Measurements from ENCODE around the gene SRPK1.
A peak's percentile ranks its signal among the peaks of the same experiment; 100 is the strongest.

The SRPK1 gene

DNA sequence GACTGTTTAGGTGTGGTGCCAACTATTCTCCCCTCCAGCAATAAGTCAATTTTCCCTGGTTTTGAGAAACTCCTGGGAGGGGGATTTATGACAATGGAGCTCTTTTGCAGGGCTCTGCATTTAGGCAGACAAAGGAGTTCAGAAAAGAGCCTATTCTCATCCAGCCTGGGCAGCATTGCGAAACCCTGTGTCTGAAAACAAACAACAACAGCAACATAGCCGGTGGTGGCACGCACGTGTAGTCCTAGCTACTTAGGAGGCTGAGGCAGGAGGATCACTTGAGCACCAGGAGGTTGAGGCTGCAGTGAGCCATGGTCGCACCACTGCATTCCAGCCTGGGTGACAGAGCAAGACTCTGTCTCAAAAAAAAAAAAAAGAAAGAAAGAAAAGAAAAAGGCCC is 130.2 kb downstream of the SRPK1 start:
- Histone ChIP-seq H3K9me3 (ENCODE audit: control insufficient read depth in 5 of 5, low read length in 5 of 5) (no peaks in the 10 kb centered on the region), H3K4me1 (ENCODE audit: control insufficient read depth in 5 of 5, insufficient read depth in 5 of 5, low read length in 5 of 5) (peaks cover 0 to 6% (median 0%) of the 10 kb centered on the region in 5 donors), H3K4me3 (ENCODE audit: low read depth in 1 of 5, low read length in 5 of 5) (no peak overlapping the region), H3K9ac (ENCODE audit: low read length in 5 of 5) (no peak overlapping the region), H3K27ac (ENCODE audit: low read depth, low read length) (no peak overlapping the region), H3K36me3 (ENCODE audit: control insufficient read depth in 5 of 5, insufficient read depth in 5 of 5, low read length in 5 of 5) (no peaks in the 10 kb centered on the region), H3K27me3 (ENCODE audit: control insufficient read depth in 5 of 5, insufficient read depth in 4 of 5, low read length in 5 of 5) (peaks cover 18 to 27% (median 23%) of the 10 kb centered on the region in 5 donors)

DNA sequence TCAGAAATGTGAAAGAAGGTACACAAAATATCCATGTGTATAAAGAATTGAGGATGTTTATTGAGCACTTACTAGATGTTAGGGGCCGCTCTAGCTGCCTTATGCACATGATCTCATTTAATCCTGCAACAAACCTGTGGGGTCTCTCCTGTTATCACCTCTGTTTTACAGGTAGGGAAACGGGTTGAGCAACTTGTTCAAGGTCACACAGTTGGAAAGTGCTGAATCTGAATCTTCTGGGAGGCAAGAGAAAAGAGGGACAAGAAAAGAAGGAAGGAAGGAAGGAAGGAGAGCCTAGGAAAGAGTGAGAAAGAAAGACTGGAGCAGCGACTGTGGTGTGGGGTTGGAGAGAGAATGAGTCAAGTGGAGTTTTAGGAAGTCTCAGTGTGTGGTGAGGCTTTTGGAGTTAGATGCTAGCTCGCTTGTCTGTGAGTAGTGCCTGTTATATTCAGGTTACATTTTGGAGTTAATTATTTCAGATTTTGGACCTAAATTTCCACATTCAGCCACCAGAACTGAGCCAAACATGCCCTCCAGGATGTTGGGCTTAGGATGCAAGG is 132.4 kb downstream of the SRPK1 start:
- H3K36me3 ChIP-seq (ENCODE audit: control insufficient read depth in 5 of 5, insufficient read depth in 5 of 5, low read length in 5 of 5) = no peaks in the 10 kb centered on the region
- H3K4me3 ChIP-seq (ENCODE audit: low read depth in 1 of 5, low read length in 5 of 5) = no peak overlapping the region
- no peaks in the 10 kb centered on the region for H3K9me3 ChIP-seq (ENCODE audit: control insufficient read depth in 5 of 5, low read length in 5 of 5)
- peaks cover 0 to 6% (median 0%) of the 10 kb centered on the region in 5 donors for H3K4me1 ChIP-seq (ENCODE audit: control insufficient read depth in 5 of 5, insufficient read depth in 5 of 5, low read length in 5 of 5)
- no peak overlapping the region for H3K9ac ChIP-seq (ENCODE audit: low read length in 5 of 5)
- no peak overlapping the region for H3K27ac ChIP-seq (ENCODE audit: low read depth, low read length)
- peaks cover 18 to 27% (median 23%) of the 10 kb centered on the region in 5 donors for H3K27me3 ChIP-seq (ENCODE audit: control insufficient read depth in 5 of 5, insufficient read depth in 4 of 5, low read length in 5 of 5)

GRCh38 chr6:35787266-35788218 is 133.4 kb downstream of the SRPK1 start:
- Histone ChIP-seq H3K27ac (ENCODE audit: low read depth, low read length) (no peak overlapping the region), H3K4me3 (ENCODE audit: low read depth in 1 of 5, low read length in 5 of 5) (peak overlapping the region in 1 of 5 donors; percentile 29), H3K9ac (ENCODE audit: low read length in 5 of 5) (no peak overlapping the region), H3K9me3 (ENCODE audit: control insufficient read depth in 5 of 5, low read length in 5 of 5) (no peaks in the 10 kb centered on the region), H3K36me3 (ENCODE audit: control insufficient read depth in 5 of 5, insufficient read depth in 5 of 5, low read length in 5 of 5) (no peaks in the 10 kb centered on the region), H3K4me1 (ENCODE audit: control insufficient read depth in 5 of 5, insufficient read depth in 5 of 5, low read length in 5 of 5) (peaks cover 0 to 6% (median 0%) of the 10 kb centered on the region in 5 donors), H3K27me3 (ENCODE audit: control insufficient read depth in 5 of 5, insufficient read depth in 4 of 5, low read length in 5 of 5) (peaks cover 18 to 25% (median 24%) of the 10 kb centered on the region in 5 donors)

DNA sequence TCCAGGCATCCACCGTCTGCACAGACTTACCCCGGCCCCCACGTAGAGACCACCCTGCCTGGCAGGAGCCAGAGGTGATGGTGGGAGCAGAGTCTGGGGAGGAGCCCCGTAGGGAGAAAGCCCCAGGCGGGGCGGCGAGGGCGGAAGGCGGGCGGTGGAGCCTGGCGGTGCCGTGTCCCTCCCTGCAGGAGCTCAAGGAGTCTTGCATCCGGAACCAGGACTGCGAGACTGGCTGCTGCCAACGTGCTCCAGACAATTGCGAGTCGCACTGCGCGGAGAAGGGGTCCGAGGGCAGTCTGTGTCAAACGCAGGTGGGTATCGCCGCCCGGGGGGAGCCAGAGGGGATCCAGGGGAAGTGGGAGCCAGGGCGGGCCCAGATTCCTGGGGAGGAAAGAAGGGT is 134.1 kb downstream of the SRPK1 start:
- Histone ChIP-seq H3K9ac (ENCODE audit: low read length in 5 of 5) (no peak overlapping the region), H3K4me3 (ENCODE audit: low read depth in 1 of 5, low read length in 5 of 5) (peak overlapping the region in 1 of 5 donors; percentile 29), H3K36me3 (ENCODE audit: control insufficient read depth in 5 of 5, insufficient read depth in 5 of 5, low read length in 5 of 5) (no peaks in the 10 kb centered on the region), H3K27me3 (ENCODE audit: control insufficient read depth in 5 of 5, insufficient read depth in 4 of 5, low read length in 5 of 5) (peaks cover 18 to 28% (median 24%) of the 10 kb centered on the region in 5 donors), H3K4me1 (ENCODE audit: control insufficient read depth in 5 of 5, insufficient read depth in 5 of 5, low read length in 5 of 5) (peaks cover 0 to 6% (median 0%) of the 10 kb centered on the region in 5 donors), H3K27ac (ENCODE audit: low read depth, low read length) (no peak overlapping the region), H3K9me3 (ENCODE audit: control insufficient read depth in 5 of 5, low read length in 5 of 5) (no peaks in the 10 kb centered on the region)

- Histone ChIP-seq H3K4me3 (ENCODE audit: low read depth in 1 of 5, low read length in 5 of 5) (no peak overlapping the region), H3K9me3 (ENCODE audit: control insufficient read depth in 5 of 5, low read length in 5 of 5) (no peaks in the 10 kb centered on the region), H3K9ac (ENCODE audit: low read length in 5 of 5) (no peak overlapping the region), H3K27me3 (ENCODE audit: control insufficient read depth in 5 of 5, insufficient read depth in 4 of 5, low read length in 5 of 5) (peaks cover 18 to 28% (median 24%) of the 10 kb centered on the region in 5 donors), H3K4me1 (ENCODE audit: control insufficient read depth in 5 of 5, insufficient read depth in 5 of 5, low read length in 5 of 5) (peaks cover 0 to 6% (median 0%) of the 10 kb centered on the region in 5 donors), H3K27ac (ENCODE audit: low read depth, low read length) (no peak overlapping the region), H3K36me3 (ENCODE audit: control insufficient read depth in 5 of 5, insufficient read depth in 5 of 5, low read length in 5 of 5) (no peaks in the 10 kb centered on the region)
These were observed 134.6 kb downstream of the SRPK1 start for GRCh38 chr6:35786272-35786671.

- Histone ChIP-seq H3K9ac (ENCODE audit: low read length in 5 of 5) (no peak overlapping the region), H3K4me3 (ENCODE audit: low read depth in 1 of 5, low read length in 5 of 5) (no peak overlapping the region), H3K4me1 (ENCODE audit: control insufficient read depth in 5 of 5, insufficient read depth in 5 of 5, low read length in 5 of 5) (peaks cover 0 to 6% (median 0%) of the 10 kb centered on the region in 5 donors), H3K27me3 (ENCODE audit: control insufficient read depth in 5 of 5, insufficient read depth in 4 of 5, low read length in 5 of 5) (peaks cover 18 to 34% (median 27%) of the 10 kb centered on the region in 5 donors), H3K27ac (ENCODE audit: low read depth, low read length) (no peak overlapping the region), H3K36me3 (ENCODE audit: control insufficient read depth in 5 of 5, insufficient read depth in 5 of 5, low read length in 5 of 5) (no peaks in the 10 kb centered on the region), H3K9me3 (ENCODE audit: control insufficient read depth in 5 of 5, low read length in 5 of 5) (no peaks in the 10 kb centered on the region)
These were observed 136.7 kb downstream of the SRPK1 start for GRCh38 chr6:35784200-35784599.

All from subcutaneous abdominal adipose tissue (tissue), 5 donors.